ENCODE data around the gene PLEKHB1.

- TF ChIP-seq CTCF (IDR thresholded peaks at IDR 0.05) (no peak), POLR2A (IDR thresholded peaks at IDR 0.05) (no peak)
Observed at GRCh38 chr11:73662445-73663157, 16.2 kb downstream of the PLEKHB1 start.

Data from testis (tissue), 2 donors.